Right ventricle myocardium inferior (tissue), 1 donor: ENCODE data around the gene DGCR8. TPM values are rescaled to one million over a fixed set of nuclear protein-coding genes. Genes with fewer than 3 reads are reported as not detected.
A peak's percentile ranks its signal among the peaks of the same experiment; 100 is the strongest.

Experiments
- ATAC-seq: fragments of 200-7000 bp; cut with Tn5 transposase; one replicate; pipeline ENCODE4 v1.9.1; 2020; ENCODE audit warnings: mild to moderate bottlenecking, moderate library complexity
- DNase-seq: peaks from one replicate; pipeline ENCODE4 v3.0.0; 2021; ENCODE audit errors: missing footprints
- intact Hi-C: fragments of 100-400 bp; cut with DNase I; formaldehyde crosslinking; loops from one replicate; pipeline ENCODE4 v1.11.0; 2022
- long read RNA-seq: library from polyadenylated mRNA; unstranded; transcript quantifications from one replicate; pipeline ENCODE4 v2.0.0, GENCODE V29; 2021
- total RNA-seq: library from RNA; stranded (reverse); fragmentation: NEBNext Ultra II Directional; extraction: Animal tissue kit (Norgen Biotek cat#: 25700); gene quantifications from one replicate; pipeline ENCODE4 v1.2.1, GENCODE V29; 2021
- donor health status: DM: no; HTN: yes; CAD: no; lungs with severe emphysema.

DGCR8 gene
- 18.0 TPM for total RNA-seq
- long read RNA-seq, full-length matches to known transcripts, result 5 of 9 reads
- long read RNA-seq, partial matches to known transcripts, result 2 of 9 reads
- long read RNA-seq, other reads (novel, unspliced or antisense), result 2 of 9 reads

DNA sequence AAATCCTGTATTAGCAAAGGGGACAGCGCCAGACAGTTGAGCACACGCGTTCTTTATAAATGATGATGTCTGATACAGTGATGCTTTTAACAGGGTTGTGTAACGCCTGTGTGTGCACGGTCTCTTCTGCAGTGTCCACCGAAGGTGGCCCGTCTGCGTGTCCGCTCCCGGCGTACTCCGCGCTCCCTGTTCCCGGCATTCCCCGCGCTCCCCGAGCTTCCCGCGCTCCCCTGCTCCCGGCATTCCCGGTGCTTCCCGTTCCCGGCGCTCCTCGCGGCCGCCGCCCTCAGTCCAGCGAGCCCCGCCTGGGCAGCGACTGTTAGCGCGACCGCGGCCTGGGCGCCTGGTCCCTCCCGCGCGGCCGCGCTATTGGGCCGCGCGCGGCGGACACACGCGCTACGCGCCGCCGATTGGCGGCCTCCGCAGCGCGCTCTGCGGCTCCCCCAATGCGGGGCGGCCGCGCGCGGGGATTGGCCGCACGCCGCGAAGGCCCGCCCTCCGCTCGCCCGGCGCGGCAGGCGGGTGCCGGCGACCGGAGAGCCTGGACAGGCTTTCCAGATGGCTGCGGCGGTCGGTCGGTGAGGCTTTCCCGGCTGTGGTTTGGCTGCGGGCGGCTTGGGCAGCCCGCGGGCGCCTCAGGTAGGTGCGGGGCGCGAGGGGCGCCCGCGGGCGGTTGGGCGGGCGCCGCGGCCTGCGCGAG, at the start of gene DGCR8:
Gene DGCR8, plus strand, starts transcription at position 497 of the 700 bp plus-strand sequence. CDS start 5,723 bp downstream, outside the sequence.
- peak; percentile 96 for DNase-seq
- ATAC-seq, result peak; percentile 98
- intact Hi-C loops, result loop anchor here (5.0 to 10.0 kb wide), 3 partner anchors 37 to 115 kb away; partner anchors contain the start of genes ARVCF, RANBP1 and TRMT2A

GRCh38 chr22:20031732-20032406, 48.2 kb upstream of the DGCR8 start:
- ATAC-seq, result no peak
- DNase-seq, result no peak
- intact Hi-C loops, result no loop called here

DNA sequence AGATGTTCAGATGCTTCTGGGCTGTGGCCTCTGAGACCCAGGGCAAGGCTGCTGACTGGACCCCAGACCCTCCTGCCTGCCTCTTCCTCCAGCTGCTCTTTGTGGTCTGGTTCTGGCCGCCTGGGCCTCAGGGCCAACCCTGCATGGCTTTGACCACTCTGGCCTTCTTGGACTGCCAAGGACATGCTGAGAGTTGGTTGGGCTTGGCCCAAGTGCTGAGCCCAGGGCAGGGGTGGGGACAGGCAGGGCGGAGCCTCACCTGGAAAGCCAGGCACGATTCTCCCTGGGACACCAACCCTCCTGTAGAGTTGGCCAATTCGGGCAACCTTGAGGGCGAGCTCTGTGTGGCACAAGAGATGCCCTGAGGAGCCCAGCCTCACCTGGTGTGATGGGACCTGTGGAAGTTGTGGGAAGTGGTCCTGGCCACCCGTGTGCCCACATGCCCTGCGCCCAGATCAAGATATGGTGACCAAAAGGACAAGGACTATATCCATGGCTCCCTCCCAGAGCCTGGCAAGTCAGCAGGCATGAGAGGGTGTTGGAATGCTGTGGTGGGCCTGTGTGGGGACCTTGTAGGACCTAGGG, 47.5 kb upstream of the DGCR8 start:
- intact Hi-C loops, result no loop called here
- DNase-seq (no peak), ATAC-seq (no peak)

GRCh38 chr22:20033045-20033706, 46.9 kb upstream of the DGCR8 start:
- intact Hi-C loops, result no loop called here
- ATAC-seq, result peak; percentile 78
- peak; percentile 88 for DNase-seq

GRCh38 chr22:20034143-20034542, 45.9 kb upstream of the DGCR8 start:
- DNase-seq (no peak), ATAC-seq (no peak)
- intact Hi-C loops, result no loop called here

GRCh38 chr22:20035375-20036083, 44.5 kb upstream of the DGCR8 start:
- ATAC-seq (no peak), DNase-seq (peak; percentile 64)
- intact Hi-C loops, result no loop called here

DNA sequence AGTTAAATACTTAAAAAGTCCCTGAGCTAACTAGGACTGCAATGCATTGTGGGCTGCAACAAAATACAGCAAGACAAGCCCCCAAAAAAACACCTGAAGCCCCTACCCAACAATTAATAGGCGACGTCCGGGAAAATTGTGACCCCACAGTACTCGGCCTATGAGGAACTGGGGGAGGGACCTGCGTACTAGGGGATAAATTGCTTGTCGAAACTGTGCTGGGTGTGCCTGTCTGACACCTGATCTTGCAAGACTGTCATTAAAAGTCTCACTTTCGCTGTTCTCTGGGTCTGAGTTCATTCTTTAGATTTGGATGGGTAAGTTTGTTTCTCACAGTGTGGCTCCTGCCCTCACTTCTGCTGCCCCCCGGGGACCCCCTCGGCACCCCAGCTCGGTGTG, 44.0 kb upstream of the DGCR8 start:
- ATAC-seq (no peak), DNase-seq (no peak)
- intact Hi-C loops, result no loop called here

- intact Hi-C loops, result no loop called here
- ATAC-seq (no peak), DNase-seq (peak; percentile 46)
Observed at GRCh38 chr22:20036535-20037392, 43.3 kb upstream of the DGCR8 start.

GRCh38 chr22:20037419-20037818, 42.6 kb upstream of the DGCR8 start:
- no peak for DNase-seq
- intact Hi-C loops, result no loop called here
- no peak for ATAC-seq

GRCh38 chr22:20038574-20038973, 41.5 kb upstream of the DGCR8 start:
- DNase-seq (no peak), ATAC-seq (no peak)
- intact Hi-C loops, result no loop called here

DNA sequence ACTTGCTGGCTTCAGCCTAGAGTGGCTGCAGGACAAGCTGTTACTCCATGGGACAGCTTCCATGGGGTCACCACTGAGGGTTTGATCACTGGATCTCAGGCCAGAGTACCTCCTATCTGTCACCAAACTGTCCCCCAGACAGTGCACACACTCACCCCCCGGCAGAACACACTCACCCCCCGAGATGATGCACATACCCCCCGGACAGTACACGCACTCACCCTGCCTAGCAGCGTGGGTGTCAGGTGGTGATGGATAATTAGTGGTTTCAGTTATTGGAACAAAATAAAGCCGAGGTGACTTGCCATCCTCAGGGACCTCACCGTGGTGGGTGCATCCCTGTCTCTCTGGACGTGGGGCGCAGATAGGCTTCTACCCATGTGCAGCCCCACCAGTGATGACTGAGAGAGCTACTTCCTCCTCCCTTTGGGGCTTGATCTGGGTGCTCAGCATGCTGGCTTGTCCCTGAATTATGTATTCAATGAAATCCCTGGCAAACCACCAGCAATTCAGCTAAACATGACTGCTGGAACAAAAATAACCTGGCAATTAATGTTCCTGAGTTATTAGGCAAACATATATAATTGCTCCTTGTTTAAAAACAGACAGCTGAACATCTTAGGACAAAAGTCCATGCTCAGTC, 40.2 kb upstream of the DGCR8 start:
- DNase-seq, result peak; percentile 58
- ATAC-seq, result no peak
- intact Hi-C loops, result no loop called here

GRCh38 chr22:20040327-20041200, 39.5 kb upstream of the DGCR8 start:
- intact Hi-C loops, result no loop called here
- DNase-seq (peak; percentile 48), ATAC-seq (no peak)

GRCh38 chr22:20043057-20043996, 36.7 kb upstream of the DGCR8 start:
- intact Hi-C loops, result no loop called here
- DNase-seq (peak; percentile 52), ATAC-seq (no peak)

DNA sequence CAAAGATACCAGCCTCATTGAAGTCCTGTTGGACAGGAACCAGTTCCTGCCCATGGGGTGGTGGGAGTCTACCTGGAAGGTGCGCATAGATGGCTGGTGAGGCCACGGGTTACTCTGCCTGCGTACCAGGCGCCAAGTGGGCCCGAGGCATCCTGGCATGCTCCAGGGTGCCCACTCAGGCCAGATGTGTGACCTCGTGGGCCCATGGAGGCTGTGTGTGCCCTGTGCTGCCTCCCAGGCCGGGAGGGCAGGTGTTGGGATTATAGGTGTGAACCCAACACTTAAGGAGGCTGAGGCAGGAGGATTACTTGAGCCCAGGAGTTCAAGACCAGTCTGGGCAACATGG, 36.1 kb upstream of the DGCR8 start:
- ATAC-seq (no peak), DNase-seq (no peak)
- intact Hi-C loops, result no loop called here

DNA sequence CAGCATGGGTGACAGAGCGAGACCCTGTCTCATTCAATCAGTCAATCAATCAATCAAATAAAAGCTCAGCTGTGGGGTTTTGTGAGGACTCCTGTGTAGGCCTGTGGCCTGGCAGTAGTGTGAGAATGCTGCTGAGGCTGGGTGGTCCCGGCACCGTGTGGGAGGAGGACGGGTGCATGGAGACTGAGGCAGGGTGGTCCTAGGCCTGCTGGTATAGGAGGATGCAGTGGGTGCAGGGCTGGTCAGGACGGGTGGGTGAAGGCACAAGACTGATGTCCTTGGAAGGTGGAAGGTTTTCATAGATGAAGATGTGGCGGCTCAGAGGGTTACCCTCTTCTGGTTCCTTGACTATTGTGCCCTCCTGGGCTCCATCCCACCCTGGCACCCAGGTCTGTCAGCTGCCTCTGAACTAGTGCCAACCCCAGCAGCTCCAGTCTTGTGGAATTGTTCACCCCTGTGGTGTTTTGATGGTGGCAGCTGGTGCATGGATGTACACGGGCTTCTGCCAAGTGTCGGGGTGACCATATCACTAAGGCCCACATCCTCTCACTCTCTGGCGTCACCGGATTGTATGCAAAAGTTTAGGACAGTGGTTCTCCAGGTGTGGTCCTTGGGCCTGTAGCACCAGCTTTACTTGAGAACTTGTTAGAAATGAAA, 35.4 kb upstream of the DGCR8 start:
- intact Hi-C loops, result no loop called here
- DNase-seq (no peak), ATAC-seq (peak; percentile 16)
